ENCODE data around the gene TBC1D22A.

DNA sequence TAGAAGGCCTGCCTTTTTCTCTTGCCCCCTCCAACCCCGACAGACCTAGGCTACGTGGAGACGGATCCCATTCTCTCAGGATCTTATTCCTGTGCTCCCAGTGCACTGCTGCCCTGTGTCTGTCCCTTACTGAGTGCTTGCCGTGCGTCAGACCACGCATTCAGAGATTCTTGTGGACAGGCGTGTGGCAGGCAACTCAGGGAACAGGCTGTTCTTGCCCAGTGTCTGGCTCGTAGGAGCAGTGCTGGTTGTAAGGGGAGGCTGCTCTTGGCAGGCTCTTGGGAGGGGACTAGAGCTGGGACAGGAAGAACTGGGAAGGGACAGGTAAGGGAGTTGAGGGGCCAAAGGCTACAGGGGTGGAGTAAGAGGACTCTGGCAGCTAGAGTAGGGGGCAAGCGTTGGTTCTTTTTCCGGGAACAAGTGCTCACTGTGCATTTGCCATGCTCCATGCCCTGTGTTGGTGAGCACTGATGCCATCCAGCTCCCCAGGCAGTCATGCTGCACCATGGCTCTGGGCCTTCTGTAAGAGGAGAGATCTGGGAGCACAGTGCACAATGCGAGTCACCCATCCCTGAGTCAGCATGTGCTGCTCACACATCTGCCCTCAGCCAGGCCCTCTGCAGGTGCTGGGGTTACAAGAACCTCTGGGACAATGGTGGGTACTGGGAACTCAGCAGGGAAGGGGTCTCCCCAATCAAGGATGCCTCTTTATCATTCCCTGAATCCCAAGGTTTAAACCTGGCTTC, 119.1 kb downstream of the TBC1D22A start:
- no peak for TF ChIP-seq POLR2AphosphoS5 (IDR thresholded peaks at IDR 0.05; ENCODE audit: insufficient read depth, low read depth, low read length)
- TF ChIP-seq, protein P1, sequence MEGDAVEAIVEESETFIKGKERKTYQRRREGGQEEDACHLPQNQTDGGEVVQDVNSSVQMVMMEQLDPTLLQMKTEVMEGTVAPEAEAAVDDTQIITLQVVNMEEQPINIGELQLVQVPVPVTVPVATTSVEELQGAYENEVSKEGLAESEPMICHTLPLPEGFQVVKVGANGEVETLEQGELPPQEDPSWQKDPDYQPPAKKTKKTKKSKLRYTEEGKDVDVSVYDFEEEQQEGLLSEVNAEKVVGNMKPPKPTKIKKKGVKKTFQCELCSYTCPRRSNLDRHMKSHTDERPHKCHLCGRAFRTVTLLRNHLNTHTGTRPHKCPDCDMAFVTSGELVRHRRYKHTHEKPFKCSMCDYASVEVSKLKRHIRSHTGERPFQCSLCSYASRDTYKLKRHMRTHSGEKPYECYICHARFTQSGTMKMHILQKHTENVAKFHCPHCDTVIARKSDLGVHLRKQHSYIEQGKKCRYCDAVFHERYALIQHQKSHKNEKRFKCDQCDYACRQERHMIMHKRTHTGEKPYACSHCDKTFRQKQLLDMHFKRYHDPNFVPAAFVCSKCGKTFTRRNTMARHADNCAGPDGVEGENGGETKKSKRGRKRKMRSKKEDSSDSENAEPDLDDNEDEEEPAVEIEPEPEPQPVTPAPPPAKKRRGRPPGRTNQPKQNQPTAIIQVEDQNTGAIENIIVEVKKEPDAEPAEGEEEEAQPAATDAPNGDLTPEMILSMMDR (IDR thresholded peaks at IDR 0.05; ENCODE audit: extremely low read depth in 1 of 2, insufficient read depth in 1 of 2, low read depth in 1 of 2, low read length in 2 of 2), result no peak
